ENCODE measurements around the gene ANO4.

ANO4 gene

DNA sequence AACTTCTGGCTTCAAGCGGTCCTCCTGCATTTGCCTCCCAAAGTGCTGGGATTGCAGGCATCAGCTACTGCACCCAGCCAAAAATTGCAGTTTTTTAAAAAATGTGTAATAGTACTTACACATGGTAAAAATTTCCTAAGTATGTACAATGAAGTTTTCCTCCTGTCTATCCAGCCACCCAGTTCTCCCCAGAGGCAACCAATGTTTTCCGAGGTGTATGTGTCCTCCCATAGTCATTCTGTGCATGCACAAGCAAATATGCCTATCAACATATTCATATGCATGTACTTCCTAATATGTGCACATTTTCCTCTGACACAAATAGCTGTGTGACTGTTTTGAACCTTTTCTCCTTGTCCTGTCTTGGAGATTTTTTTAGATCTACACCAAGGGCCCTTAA is 220.5 kb downstream of the ANO4 start:
- POLR2A ChIA-PET, result no interaction called here
- no peaks in the 10 kb centered on the region for H3K4me1 ChIP-seq (ENCODE audit: control insufficient read depth, insufficient read depth, low read length)
- no peaks in the 10 kb centered on the region for H3K9me3 ChIP-seq (ENCODE audit: control insufficient read depth, insufficient read depth, low read depth, low read length)
- no peak overlapping the region for H3K27ac ChIP-seq (ENCODE audit: extremely low read depth, low read depth, low read length)
- CTCF ChIA-PET, result no interaction called here
- H3K36me3 ChIP-seq (ENCODE audit: control insufficient read depth in 2 of 2, insufficient read depth in 1 of 2, low read length in 2 of 2), result no peaks in the 10 kb centered on the region
- no peak for TF ChIP-seq ZNF776 (tag by site-specific recombination; IDR thresholded peaks at IDR 0.05; ENCODE audit: borderline replicate concordance)
- TF ChIP-seq, protein P1, sequence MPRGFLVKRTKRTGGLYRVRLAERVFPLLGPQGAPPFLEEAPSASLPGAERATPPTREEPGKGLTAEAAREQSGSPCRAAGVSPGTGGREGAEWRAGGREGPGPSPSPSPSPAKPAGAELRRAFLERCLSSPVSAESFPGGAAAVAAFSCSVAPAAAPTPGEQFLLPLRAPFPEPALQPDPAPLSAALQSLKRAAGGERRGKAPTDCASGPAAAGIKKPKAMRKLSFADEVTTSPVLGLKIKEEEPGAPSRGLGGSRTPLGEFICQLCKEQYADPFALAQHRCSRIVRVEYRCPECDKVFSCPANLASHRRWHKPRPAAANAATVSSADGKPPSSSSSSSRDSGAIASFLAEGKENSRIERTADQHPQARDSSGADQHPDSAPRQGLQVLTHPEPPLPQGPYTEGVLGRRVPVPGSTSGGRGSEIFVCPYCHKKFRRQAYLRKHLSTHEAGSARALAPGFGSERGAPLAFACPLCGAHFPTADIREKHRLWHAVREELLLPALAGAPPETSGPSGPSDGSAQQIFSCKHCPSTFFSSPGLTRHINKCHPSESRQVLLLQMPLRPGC (tag by site-specific recombination; IDR thresholded peaks at IDR 0.05), result no peak
- TF ChIP-seq, protein P2, sequence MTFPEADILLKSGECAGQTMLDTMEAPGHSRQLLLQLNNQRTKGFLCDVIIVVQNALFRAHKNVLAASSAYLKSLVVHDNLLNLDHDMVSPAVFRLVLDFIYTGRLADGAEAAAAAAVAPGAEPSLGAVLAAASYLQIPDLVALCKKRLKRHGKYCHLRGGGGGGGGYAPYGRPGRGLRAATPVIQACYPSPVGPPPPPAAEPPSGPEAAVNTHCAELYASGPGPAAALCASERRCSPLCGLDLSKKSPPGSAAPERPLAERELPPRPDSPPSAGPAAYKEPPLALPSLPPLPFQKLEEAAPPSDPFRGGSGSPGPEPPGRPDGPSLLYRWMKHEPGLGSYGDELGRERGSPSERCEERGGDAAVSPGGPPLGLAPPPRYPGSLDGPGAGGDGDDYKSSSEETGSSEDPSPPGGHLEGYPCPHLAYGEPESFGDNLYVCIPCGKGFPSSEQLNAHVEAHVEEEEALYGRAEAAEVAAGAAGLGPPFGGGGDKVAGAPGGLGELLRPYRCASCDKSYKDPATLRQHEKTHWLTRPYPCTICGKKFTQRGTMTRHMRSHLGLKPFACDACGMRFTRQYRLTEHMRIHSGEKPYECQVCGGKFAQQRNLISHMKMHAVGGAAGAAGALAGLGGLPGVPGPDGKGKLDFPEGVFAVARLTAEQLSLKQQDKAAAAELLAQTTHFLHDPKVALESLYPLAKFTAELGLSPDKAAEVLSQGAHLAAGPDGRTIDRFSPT (tag by site-specific recombination; IDR thresholded peaks at IDR 0.05), result no peak
- no peak overlapping the region for H3K4me3 ChIP-seq (ENCODE audit: low read depth, low read length)

DNA sequence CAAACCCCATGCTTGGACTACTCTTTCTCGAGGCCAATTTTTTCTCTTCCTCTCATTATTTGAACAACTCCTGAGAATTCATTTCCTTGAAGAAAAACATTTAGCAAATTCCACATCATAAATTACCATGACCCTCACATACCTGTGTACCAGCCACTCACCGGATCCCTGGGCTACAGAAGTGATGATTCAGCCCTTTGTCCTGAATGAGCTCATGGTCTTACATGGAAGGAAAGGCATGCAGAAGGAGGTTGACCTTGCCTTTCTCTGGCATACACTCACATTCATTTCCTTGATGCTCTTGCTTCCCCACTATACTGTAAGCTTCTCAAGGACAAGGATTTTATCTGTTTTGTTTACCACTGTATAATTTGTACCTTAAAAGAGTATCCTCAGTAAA is 224.0 kb downstream of the ANO4 start:
- Histone ChIP-seq H3K36me3 (ENCODE audit: control insufficient read depth in 2 of 2, insufficient read depth in 1 of 2, low read length in 2 of 2) (no peaks in the 10 kb centered on the region), H3K9me3 (ENCODE audit: control insufficient read depth, insufficient read depth, low read depth, low read length) (no peaks in the 10 kb centered on the region), H3K27ac (ENCODE audit: extremely low read depth, low read depth, low read length) (no peak overlapping the region), H3K4me3 (ENCODE audit: low read depth, low read length) (no peak overlapping the region), H3K4me1 (ENCODE audit: control insufficient read depth, insufficient read depth, low read length) (no peaks in the 10 kb centered on the region)
- POLR2A ChIA-PET, result no interaction called here
- CTCF ChIA-PET, result interaction anchor here (0.8 kb wide), 1 partner anchor 902 kb away, joined by 3 read pairs; no protein-coding TSS in a partner anchor
- no peak for TF ChIP-seq ZNF324 (tag by site-specific recombination; IDR thresholded peaks at IDR 0.05)
- no peak for TF ChIP-seq ZNF521 (tag by site-specific recombination; IDR thresholded peaks at IDR 0.05)
- TF ChIP-seq ZFP37 (tag by site-specific recombination; IDR thresholded peaks at IDR 0.05), result 0 out of 2 replicates have a peak, but pooled peaks have one; percentile 26
- no peak for TF ChIP-seq SP3 (tag by site-specific recombination; IDR thresholded peaks at IDR 0.05)
- no peak for TF ChIP-seq ZNF701 (tag by site-specific recombination; IDR thresholded peaks at IDR 0.05)
- TF ChIP-seq YY2 (tag by site-specific recombination; IDR thresholded peaks at IDR 0.05), result no peak
- no peak for TF ChIP-seq YY1 (tag by site-specific recombination; IDR thresholded peaks at IDR 0.05)
- TF ChIP-seq ZNF548 (tag by site-specific recombination; IDR thresholded peaks at IDR 0.05), result no peak
- TF ChIP-seq ZNF629 (tag by site-specific recombination; IDR thresholded peaks at IDR 0.05), result peak; percentile 24; the same call in 1 of the 2 replicates
- TF ChIP-seq ZNF510 (tag by site-specific recombination; IDR thresholded peaks at IDR 0.05; ENCODE audit: insufficient replicate concordance), result peak; percentile 18
- TF ChIP-seq, protein P3, sequence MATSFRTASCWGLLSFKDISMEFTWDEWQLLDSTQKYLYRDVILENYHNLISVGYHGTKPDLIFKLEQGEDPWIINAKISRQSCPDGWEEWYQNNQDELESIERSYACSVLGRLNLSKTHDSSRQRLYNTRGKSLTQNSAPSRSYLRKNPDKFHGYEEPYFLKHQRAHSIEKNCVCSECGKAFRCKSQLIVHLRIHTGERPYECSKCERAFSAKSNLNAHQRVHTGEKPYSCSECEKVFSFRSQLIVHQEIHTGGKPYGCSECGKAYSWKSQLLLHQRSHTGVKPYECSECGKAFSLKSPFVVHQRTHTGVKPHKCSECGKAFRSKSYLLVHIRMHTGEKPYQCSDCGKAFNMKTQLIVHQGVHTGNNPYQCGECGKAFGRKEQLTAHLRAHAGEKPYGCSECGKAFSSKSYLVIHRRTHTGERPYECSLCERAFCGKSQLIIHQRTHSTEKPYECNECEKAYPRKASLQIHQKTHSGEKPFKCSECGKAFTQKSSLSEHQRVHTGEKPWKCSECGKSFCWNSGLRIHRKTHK (tag by site-specific recombination; IDR thresholded peaks at IDR 0.05), result no peak

DNA sequence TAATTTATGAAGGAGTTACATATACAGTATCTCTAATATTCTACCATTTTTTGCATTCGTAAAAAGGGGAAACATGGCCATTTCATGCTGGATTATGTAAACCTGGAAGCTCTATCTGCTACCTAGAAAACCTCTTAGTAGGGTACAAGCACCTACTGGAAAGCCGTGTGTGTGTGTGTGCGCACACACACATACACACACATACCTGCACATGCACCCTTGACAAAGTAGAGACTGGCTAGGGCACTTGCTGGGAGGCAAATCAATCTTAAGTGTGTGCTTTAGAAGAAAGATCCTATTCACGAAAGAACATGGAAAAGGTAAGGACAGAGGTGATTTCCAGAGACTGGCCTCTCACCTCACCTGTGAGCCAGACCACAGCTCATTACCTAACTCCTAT is 224.6 kb downstream of the ANO4 start:
- Histone ChIP-seq H3K4me3 (ENCODE audit: low read depth, low read length) (no peak overlapping the region), H3K4me1 (ENCODE audit: control insufficient read depth, insufficient read depth, low read length) (no peaks in the 10 kb centered on the region), H3K27ac (ENCODE audit: extremely low read depth, low read depth, low read length) (no peak overlapping the region), H3K9me3 (ENCODE audit: control insufficient read depth, insufficient read depth, low read depth, low read length) (no peaks in the 10 kb centered on the region), H3K36me3 (ENCODE audit: control insufficient read depth in 2 of 2, insufficient read depth in 1 of 2, low read length in 2 of 2) (no peaks in the 10 kb centered on the region)
- ChIA-PET CTCF (interaction anchor here (0.7 to 0.9 kb wide), 2 partner anchors 32 to 91 kb away, joined by 4 read pairs; no protein-coding TSS in a partner anchor), POLR2A (no interaction called here)
- TF ChIP-seq ZNF112 (tag by site-specific recombination; IDR thresholded peaks at IDR 0.05), result no peak
- TF ChIP-seq, protein P4, sequence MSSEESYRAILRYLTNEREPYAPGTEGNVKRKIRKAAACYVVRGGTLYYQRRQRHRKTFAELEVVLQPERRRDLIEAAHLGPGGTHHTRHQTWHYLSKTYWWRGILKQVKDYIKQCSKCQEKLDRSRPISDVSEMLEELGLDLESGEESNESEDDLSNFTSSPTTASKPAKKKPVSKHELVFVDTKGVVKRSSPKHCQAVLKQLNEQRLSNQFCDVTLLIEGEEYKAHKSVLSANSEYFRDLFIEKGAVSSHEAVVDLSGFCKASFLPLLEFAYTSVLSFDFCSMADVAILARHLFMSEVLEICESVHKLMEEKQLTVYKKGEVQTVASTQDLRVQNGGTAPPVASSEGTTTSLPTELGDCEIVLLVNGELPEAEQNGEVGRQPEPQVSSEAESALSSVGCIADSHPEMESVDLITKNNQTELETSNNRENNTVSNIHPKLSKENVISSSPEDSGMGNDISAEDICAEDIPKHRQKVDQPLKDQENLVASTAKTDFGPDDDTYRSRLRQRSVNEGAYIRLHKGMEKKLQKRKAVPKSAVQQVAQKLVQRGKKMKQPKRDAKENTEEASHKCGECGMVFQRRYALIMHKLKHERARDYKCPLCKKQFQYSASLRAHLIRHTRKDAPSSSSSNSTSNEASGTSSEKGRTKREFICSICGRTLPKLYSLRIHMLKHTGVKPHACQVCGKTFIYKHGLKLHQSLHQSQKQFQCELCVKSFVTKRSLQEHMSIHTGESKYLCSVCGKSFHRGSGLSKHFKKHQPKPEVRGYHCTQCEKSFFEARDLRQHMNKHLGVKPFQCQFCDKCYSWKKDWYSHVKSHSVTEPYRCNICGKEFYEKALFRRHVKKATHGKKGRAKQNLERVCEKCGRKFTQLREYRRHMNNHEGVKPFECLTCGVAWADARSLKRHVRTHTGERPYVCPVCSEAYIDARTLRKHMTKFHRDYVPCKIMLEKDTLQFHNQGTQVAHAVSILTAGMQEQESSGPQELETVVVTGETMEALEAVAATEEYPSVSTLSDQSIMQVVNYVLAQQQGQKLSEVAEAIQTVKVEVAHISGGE (tag by site-specific recombination; conservative IDR thresholded peaks at IDR 0.05; ENCODE audit: low read depth), result no peak

Data from HEK293 (cell line).